ENCODE results near the gene JKAMP.
"Not testable (repeated sequence)": the region's sequence is repeated elsewhere in the genome, so short reads cannot be mapped to it uniquely, and the experiment has no call there.

Gene JKAMP, protein sequence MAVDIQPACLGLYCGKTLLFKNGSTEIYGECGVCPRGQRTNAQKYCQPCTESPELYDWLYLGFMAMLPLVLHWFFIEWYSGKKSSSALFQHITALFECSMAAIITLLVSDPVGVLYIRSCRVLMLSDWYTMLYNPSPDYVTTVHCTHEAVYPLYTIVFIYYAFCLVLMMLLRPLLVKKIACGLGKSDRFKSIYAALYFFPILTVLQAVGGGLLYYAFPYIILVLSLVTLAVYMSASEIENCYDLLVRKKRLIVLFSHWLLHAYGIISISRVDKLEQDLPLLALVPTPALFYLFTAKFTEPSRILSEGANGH

GRCh38 chr14:59483819-59484638 is at the start of gene JKAMP, which contains the start of gene L3HYPDH:
Gene JKAMP (plus strand): TSS chr14:59484517. CDS start chr14:59484590, 73 bp downstream.
Gene L3HYPDH (minus strand): TSS chr14:59484408. CDS start chr14:59484316, 92 bp downstream.
- Histone ChIP-seq H3K4me3 (ENCODE audit: insufficient read length, low read depth) (peak within 1 kb of the TSS; percentile 79), H3K4me1 (ENCODE audit: insufficient read depth, insufficient read length) (peaks cover 5% of the 10 kb centered on the region), H3K36me3 (ENCODE audit: insufficient read depth, insufficient read length, low read length) (peaks cover 45% of the 10 kb centered on the region), H3K9me3 (ENCODE audit: insufficient read depth, low read length) (no peaks in the 10 kb centered on the region), H3K27me3 (ENCODE audit: insufficient read depth, insufficient read length) (no peaks in the 10 kb centered on the region), H3K9ac (ENCODE audit: insufficient read length, low read depth) (peak within 1 kb of the TSS; percentile 91)
- TF ChIP-seq SUZ12 (IDR thresholded peaks at IDR 0.05; ENCODE audit: extremely low read depth, insufficient read depth, insufficient read length) = no peak
- no peak for TF ChIP-seq ZNF274 (IDR thresholded peaks at IDR 0.05; ENCODE audit: low read depth, low read length)
- TF ChIP-seq YY1 (IDR thresholded peaks at IDR 0.05; ENCODE audit: insufficient read depth, insufficient read length) = no peak
- peak; percentile 92 for DNase-seq (ENCODE audit: low read depth, low spot score)

DNA sequence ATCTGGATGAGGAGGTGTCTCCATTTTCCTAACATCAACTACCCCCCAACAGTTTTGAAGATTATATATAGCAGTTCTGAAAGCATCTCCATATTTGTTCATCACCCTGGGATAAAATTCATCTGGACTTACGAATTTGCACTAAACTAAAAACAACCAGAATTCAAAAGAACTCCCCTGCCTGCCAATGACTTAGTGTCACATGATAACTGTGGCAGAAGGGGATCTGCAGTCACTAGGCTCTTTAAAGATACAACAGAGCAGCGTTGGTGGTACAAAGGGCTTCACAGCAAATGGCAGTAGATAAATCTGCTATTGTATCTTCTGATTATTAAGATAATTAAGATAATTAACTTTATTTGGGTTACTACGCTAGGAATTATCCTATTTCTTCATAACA is 49.2 kb upstream of the JKAMP start:
- DNase-seq (ENCODE audit: low read depth, low spot score) = no peak
- Histone ChIP-seq H3K9ac (ENCODE audit: insufficient read length, low read depth) (no peak overlapping the region), H3K4me1 (ENCODE audit: insufficient read depth, insufficient read length) (no peaks in the 10 kb centered on the region), H3K9me3 (ENCODE audit: insufficient read depth, low read length) (no peaks in the 10 kb centered on the region), H3K4me3 (ENCODE audit: insufficient read length, low read depth) (no peak overlapping the region), H3K36me3 (ENCODE audit: insufficient read depth, insufficient read length, low read length) (no peaks in the 10 kb centered on the region), H3K27me3 (ENCODE audit: insufficient read depth, insufficient read length) (no peaks in the 10 kb centered on the region)
- TF ChIP-seq ZNF274 (IDR thresholded peaks at IDR 0.05; ENCODE audit: low read depth, low read length) = no peak
- TF ChIP-seq SUZ12 (IDR thresholded peaks at IDR 0.05; ENCODE audit: extremely low read depth, insufficient read depth, insufficient read length) = no peak
- no peak for TF ChIP-seq YY1 (IDR thresholded peaks at IDR 0.05; ENCODE audit: insufficient read depth, insufficient read length)

DNA sequence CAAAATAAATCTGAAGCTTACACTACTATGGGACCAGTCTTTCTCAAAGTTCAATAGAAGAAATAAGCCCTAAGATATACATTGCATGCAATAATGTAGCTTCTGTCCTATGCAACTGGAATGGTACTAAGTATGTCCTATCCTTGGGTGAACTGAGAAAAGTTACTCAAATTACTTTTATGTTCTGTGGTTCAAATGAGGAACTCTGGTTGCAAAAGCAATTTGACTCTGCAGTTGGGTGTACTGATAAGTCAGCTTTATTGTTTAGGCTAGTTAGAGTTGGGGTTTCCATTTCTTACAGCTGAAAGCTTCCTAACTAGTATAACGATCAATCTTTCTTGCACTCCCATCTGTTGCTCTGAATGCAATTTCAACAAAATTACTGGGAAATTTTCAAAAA is 48.3 kb upstream of the JKAMP start:
- H3K36me3 ChIP-seq (ENCODE audit: insufficient read depth, insufficient read length, low read length) = no peaks in the 10 kb centered on the region
- no peak for TF ChIP-seq YY1 (IDR thresholded peaks at IDR 0.05; ENCODE audit: insufficient read depth, insufficient read length)
- TF ChIP-seq SUZ12 (IDR thresholded peaks at IDR 0.05; ENCODE audit: extremely low read depth, insufficient read depth, insufficient read length) = no peak
- no peak for TF ChIP-seq ZNF274 (IDR thresholded peaks at IDR 0.05; ENCODE audit: low read depth, low read length)

GRCh38 chr14:59438195-59438647 is 46.1 kb upstream of the JKAMP start:
- Histone ChIP-seq H3K4me3 (ENCODE audit: insufficient read length, low read depth) (no peak overlapping the region), H3K27me3 (ENCODE audit: insufficient read depth, insufficient read length) (no peaks in the 10 kb centered on the region), H3K4me1 (ENCODE audit: insufficient read depth, insufficient read length) (no peaks in the 10 kb centered on the region), H3K36me3 (ENCODE audit: insufficient read depth, insufficient read length, low read length) (no peaks in the 10 kb centered on the region), H3K9ac (ENCODE audit: insufficient read length, low read depth) (no peak overlapping the region), H3K9me3 (ENCODE audit: insufficient read depth, low read length) (no peaks in the 10 kb centered on the region)
- TF ChIP-seq SUZ12 (IDR thresholded peaks at IDR 0.05; ENCODE audit: extremely low read depth, insufficient read depth, insufficient read length) (no peak), YY1 (IDR thresholded peaks at IDR 0.05; ENCODE audit: insufficient read depth, insufficient read length) (no peak), ZNF274 (IDR thresholded peaks at IDR 0.05; ENCODE audit: low read depth, low read length) (no peak)
- DNase-seq (ENCODE audit: low read depth, low spot score) = no peak

More for the DNA sequence above, 48.3 kb upstream of the JKAMP start:
- DNase-seq (ENCODE audit: low read depth, low spot score) = no peak
- Histone ChIP-seq H3K4me3 (ENCODE audit: insufficient read length, low read depth) (no peak overlapping the region), H3K27me3 (ENCODE audit: insufficient read depth, insufficient read length) (no peaks in the 10 kb centered on the region), H3K9me3 (ENCODE audit: insufficient read depth, low read length) (no peaks in the 10 kb centered on the region), H3K9ac (ENCODE audit: insufficient read length, low read depth) (no peak overlapping the region), H3K4me1 (ENCODE audit: insufficient read depth, insufficient read length) (no peaks in the 10 kb centered on the region)

DNA sequence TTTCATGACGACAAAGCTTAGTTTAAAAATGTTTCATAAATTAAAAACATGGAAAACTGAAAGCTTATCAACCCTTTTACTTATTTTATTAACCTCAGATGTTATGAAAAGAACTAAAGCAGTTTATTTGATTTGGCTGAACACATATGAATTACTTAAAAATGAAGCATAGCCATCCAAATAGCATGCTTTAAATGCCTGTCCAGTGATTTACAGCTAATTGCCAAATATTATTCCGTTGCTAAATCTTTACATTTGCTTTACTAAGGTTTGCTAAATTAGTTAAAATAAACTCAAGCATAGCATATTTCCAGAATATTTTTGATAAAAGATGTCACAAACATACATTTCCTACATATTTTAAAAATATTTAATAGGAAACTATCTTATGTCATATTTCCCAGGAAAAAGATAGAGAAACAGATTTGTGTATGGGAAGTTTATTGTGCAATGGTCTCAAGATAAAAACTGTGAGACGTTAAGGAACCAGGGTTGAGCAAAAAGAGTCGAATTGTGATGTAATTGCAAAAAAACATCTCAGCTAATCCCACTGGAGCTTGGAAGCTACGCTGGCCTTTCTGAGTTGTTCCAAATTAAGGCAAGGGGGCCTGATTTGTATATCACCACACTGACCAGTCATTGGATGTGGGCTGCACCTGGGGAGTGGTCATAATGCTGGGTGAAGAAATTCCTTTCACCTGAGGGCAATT is 44.9 kb upstream of the JKAMP start:
- no peaks in the 10 kb centered on the region for H3K9me3 ChIP-seq (ENCODE audit: insufficient read depth, low read length)
- H3K27me3 ChIP-seq (ENCODE audit: insufficient read depth, insufficient read length) = no peaks in the 10 kb centered on the region
- TF ChIP-seq YY1 (IDR thresholded peaks at IDR 0.05; ENCODE audit: insufficient read depth, insufficient read length) = no peak
- no peak for TF ChIP-seq SUZ12 (IDR thresholded peaks at IDR 0.05; ENCODE audit: extremely low read depth, insufficient read depth, insufficient read length)
- no peak for TF ChIP-seq ZNF274 (IDR thresholded peaks at IDR 0.05; ENCODE audit: low read depth, low read length)
- H3K36me3 ChIP-seq (ENCODE audit: insufficient read depth, insufficient read length, low read length) = no peaks in the 10 kb centered on the region
- no peaks in the 10 kb centered on the region for H3K4me1 ChIP-seq (ENCODE audit: insufficient read depth, insufficient read length)
- no peak for DNase-seq (ENCODE audit: low read depth, low spot score)
- no peak overlapping the region for H3K9ac ChIP-seq (ENCODE audit: insufficient read length, low read depth)
- H3K4me3 ChIP-seq (ENCODE audit: insufficient read length, low read depth) = no peak overlapping the region

- not testable (repeated sequence) for H3K9me3 ChIP-seq (ENCODE audit: insufficient read depth, low read length)
Measured at GRCh38 chr14:59448673-59449072, 35.6 kb upstream of the JKAMP start.

GRCh38 chr14:59450716-59451115 is 33.6 kb upstream of the JKAMP start:
- Histone ChIP-seq H3K4me1 (ENCODE audit: insufficient read depth, insufficient read length) (no peaks in the 10 kb centered on the region), H3K9ac (ENCODE audit: insufficient read length, low read depth) (no peak overlapping the region), H3K9me3 (ENCODE audit: insufficient read depth, low read length) (no peaks in the 10 kb centered on the region), H3K4me3 (ENCODE audit: insufficient read length, low read depth) (no peak overlapping the region), H3K27me3 (ENCODE audit: insufficient read depth, insufficient read length) (no peaks in the 10 kb centered on the region), H3K36me3 (ENCODE audit: insufficient read depth, insufficient read length, low read length) (peaks cover 4% of the 10 kb centered on the region)
- DNase-seq (ENCODE audit: low read depth, low spot score) = no peak
- TF ChIP-seq ZNF274 (IDR thresholded peaks at IDR 0.05; ENCODE audit: low read depth, low read length) = no peak
- no peak for TF ChIP-seq YY1 (IDR thresholded peaks at IDR 0.05; ENCODE audit: insufficient read depth, insufficient read length)
- TF ChIP-seq SUZ12 (IDR thresholded peaks at IDR 0.05; ENCODE audit: extremely low read depth, insufficient read depth, insufficient read length) = no peak

More at GRCh38 chr14:59448673-59449072, 35.6 kb upstream of the JKAMP start:
- H3K27me3 ChIP-seq (ENCODE audit: insufficient read depth, insufficient read length); H3K9ac ChIP-seq (ENCODE audit: insufficient read length, low read depth); H3K4me3 ChIP-seq (ENCODE audit: insufficient read length, low read depth); H3K36me3 ChIP-seq (ENCODE audit: insufficient read depth, insufficient read length, low read length); DNase-seq (ENCODE audit: low read depth, low spot score); H3K4me1 ChIP-seq (ENCODE audit: insufficient read depth, insufficient read length): not testable (repeated sequence)

All from NT2/D1 (cell line).